Fibroblast of pulmonary artery (primary cell): ENCODE data around the gene PDZD2.

Experiments
- DNase-seq: peaks from one replicate; pipeline ENCODE4 v3.0.0-alpha.2; 2010; ENCODE audit warnings: low read depth
- H3K4me3 ChIP-seq: replicated peaks from 2 replicates; pipeline ENCODE4 v1.5.1; 2011; ENCODE audit warnings: low read depth, mild to moderate bottlenecking, control low read depth, low read length, moderate library complexity
- CTCF ChIP-seq: IDR thresholded peaks from 2 replicates; pipeline ENCODE4 v1.5.1; 2011; ENCODE audit warnings: mild to moderate bottlenecking, control low read depth, low read length, inconsistent platforms; ENCODE audit errors: missing control alignments

Gene PDZD2

GRCh38 chr5:31884896-31885295 lies 246.0 kb downstream of the PDZD2 start:
- no peak overlapping the region for H3K4me3 ChIP-seq
- DNase-seq, result no peak
- no peak for TF ChIP-seq CTCF

- no peak for TF ChIP-seq CTCF
- DNase-seq, result no peak
- no peak overlapping the region for H3K4me3 ChIP-seq
These were observed 247.3 kb downstream of the PDZD2 start for GRCh38 chr5:31886206-31886605.

GRCh38 chr5:31887556-31887955 lies 248.6 kb downstream of the PDZD2 start:
- no peak for DNase-seq
- H3K4me3 ChIP-seq, result no peak overlapping the region
- TF ChIP-seq CTCF, result no peak

DNA sequence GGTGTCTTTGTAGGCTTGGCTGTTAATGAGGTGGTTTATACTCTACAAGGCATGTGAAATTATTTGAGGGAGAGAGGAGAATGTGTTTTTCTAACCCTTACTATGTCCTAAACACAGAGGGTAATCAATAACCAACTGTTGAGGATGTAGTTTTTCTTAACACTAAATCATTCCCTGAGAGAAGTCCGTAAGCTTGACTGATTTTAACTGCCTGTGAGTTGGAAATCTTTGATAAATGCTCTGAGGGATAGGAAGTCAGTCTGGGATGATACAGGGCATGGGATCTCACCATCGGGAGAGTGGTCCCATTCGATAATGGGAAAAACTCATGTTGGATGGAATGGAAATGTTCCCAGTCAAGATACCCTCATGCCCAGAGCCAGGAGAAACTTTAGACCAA lies 249.6 kb downstream of the PDZD2 start:
- no peak overlapping the region for H3K4me3 ChIP-seq
- no peak for TF ChIP-seq CTCF
- no peak for DNase-seq

DNA sequence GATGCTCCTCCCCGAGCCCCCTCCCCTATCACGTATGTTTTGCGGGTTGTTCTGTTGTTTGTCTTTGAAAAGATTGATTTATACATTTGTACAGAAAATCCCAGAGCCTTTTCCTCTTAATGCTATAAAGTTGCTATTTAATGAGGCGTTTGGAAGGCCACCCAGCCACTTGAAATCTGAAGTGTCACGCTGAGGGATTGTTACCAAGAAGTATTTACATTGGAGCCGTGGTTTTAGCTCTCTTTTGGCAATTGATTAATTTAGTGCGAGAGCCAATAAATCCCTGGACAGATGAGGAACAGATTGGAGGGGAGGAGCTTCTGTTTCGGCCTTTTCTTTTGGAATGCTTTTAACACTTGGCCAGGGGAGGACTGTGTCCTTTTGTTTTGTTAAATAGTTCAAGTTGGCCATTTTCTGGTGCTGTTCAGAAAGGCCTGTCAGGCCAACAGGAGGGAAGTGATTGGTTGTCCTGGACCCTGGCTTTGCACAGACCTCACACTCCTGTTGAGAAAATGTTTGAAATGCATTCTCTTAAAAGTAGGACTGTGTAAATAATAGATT lies 250.2 kb downstream of the PDZD2 start:
- TF ChIP-seq CTCF, result no peak
- DNase-seq, result no peak
- H3K4me3 ChIP-seq, result no peak overlapping the region

GRCh38 chr5:31890046-31890445 lies 251.1 kb downstream of the PDZD2 start:
- DNase-seq, result no peak
- no peak overlapping the region for H3K4me3 ChIP-seq
- no peak for TF ChIP-seq CTCF

DNA sequence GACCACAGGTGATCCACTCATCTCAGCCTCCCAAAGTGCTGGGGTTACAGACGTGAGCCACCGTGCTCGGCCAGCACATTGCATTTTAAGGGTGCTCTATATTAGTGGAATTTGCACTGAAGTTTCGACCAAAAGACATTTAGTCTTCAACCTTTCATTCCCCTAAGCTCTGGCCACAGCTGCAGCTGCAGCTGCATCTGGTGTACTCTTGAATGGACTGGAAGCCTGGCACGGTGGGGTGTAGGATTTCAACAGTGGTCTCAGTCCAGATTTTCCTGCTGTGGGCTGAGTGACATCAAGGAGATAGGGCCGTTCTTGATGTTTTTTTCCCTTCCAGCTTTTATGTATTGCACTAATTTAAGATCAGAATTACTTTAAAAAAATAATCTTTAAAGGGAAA lies 255.2 kb downstream of the PDZD2 start:
- no peak for DNase-seq
- H3K4me3 ChIP-seq, result no peak overlapping the region

More for the DNA sequence above, 255.2 kb downstream of the PDZD2 start:
- no peak for TF ChIP-seq CTCF
